Muscle of back (tissue), 11 donors: ENCODE data around the gene ADNP. TPM values are rescaled to one million over a fixed set of nuclear protein-coding genes. Genes with fewer than 3 reads are reported as not detected.

Source experiments
- DNase-seq, 3 donors: peaks; one replicate each; pipeline versions ENCODE4 v3.0.0 to v3.0.0-alpha.2; 2013
- polyA plus RNA-seq, 10 donors: library from polyadenylated mRNA; unstranded; fragments of 120-200 nt; gene quantifications; one replicate each; pipeline ENCODE4 v1.2.1, GENCODE V29; 2013; ENCODE audit not compliant: insufficient read length in 10 of 10

Gene ADNP
- polyA plus RNA-seq, 10 donors, result 46.1 to 69.9 (median 57.1) TPM

- DNase-seq, result no peak
Measured at GRCh38 chr20:50874758-50875665, 56.2 kb downstream of the ADNP start.

GRCh38 chr20:50874111-50874757 lies 57.0 kb downstream of the ADNP start:
- no peak for DNase-seq

- DNase-seq, result no peak
Measured at GRCh38 chr20:50873585-50873984, 57.7 kb downstream of the ADNP start.

- no peak for DNase-seq
Measured at GRCh38 chr20:50872560-50873425, 58.4 kb downstream of the ADNP start.

- DNase-seq, result peak; percentile 38 to 71 (median 69)
Measured at GRCh38 chr20:50870561-50871161, 60.6 kb downstream of the ADNP start.

GRCh38 chr20:50868509-50869495 lies 62.4 kb downstream of the ADNP start:
- no peak for DNase-seq

DNA sequence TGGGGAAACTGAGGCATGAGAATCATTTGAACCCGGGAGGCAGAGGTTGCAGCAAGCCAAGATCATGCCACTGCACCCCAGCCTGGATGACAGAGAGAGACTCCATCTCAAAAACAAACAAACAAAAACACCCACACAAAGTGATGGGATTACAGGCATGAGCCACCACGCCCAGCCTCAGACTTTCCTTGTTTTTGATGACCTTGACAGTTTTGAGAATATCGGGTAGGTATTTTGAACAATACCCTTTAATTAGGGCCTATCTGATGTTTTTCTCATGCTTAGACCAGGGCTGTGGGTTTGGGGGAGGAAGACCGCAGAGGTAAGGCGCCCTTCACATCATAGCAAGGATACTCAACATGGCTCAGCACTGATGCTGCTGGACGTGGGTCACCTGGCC lies 63.4 kb downstream of the ADNP start:
- DNase-seq, result no peak

GRCh38 chr20:50866831-50867230 lies 64.4 kb downstream of the ADNP start:
- DNase-seq, result no peak

- DNase-seq, result no peak
Measured at GRCh38 chr20:50866036-50866685, 65.1 kb downstream of the ADNP start.

- peak in 1 of 3 donors; percentile 19 for DNase-seq
Measured at GRCh38 chr20:50865591-50865990, 65.6 kb downstream of the ADNP start.

DNA sequence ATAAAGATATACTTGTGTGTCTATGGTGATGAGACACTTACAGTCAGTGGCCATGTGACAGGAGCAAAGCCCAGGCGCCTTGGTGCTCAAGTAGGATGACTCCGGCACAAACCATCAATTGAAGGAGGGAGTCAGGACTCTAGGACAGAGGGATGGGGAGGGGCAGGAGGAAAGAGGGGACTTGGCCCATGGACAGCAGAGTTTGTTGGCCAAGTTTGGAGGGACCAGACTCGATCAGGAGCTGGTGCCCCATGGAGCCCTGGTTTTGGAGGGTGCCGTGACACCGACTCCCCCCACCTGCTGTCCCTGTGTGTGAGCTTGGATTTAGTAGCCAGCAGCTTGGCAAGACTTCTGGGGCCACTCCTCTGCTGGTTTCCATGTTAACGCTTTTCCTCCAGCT lies 66.1 kb downstream of the ADNP start:
- DNase-seq, result no peak

DNA sequence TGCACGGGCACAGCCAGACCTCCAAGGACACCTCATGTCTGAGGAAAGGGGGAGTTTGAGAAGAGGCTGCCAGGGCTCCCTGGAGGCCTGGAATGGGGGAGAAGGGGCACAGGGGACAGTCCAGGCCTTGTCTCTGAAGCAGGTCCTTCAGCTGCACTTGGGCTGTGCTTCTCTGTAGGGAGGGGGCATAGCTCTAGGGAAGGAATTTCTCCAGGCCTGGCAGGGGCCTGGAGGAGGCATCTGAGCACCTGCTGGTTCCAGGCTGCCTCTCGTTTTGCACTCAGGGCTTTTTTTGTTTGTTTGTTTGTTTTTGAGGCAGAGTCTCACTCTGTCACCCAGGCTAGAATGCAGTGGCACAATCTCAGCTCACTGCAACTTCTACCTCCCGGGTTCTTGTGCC lies 68.7 kb downstream of the ADNP start:
- no peak for DNase-seq

DNA sequence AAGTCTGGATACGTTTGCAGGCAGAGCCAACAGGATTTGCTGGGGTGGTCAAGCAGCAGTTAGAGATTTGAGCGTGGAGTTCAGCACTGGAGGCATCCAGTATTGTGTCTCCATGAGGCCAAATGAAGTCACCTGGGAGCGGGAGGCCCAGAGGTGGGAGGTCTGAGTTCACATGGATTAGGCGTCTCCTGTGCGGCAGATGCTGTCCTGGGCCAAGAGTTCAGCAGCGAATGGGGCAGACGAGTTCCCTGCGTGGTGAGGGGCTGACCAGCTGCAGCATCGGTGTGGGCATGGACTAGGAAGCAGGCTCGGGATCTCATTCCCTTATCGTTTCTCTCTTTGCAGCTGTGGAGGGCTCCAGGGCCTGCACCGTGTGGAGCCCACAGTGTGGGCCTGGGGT lies 70.2 kb downstream of the ADNP start:
- DNase-seq, result peak in 1 of 3 donors; percentile 31

- DNase-seq, result no peak
Measured at GRCh38 chr20:50859161-50859560, 72.1 kb downstream of the ADNP start.

DNA sequence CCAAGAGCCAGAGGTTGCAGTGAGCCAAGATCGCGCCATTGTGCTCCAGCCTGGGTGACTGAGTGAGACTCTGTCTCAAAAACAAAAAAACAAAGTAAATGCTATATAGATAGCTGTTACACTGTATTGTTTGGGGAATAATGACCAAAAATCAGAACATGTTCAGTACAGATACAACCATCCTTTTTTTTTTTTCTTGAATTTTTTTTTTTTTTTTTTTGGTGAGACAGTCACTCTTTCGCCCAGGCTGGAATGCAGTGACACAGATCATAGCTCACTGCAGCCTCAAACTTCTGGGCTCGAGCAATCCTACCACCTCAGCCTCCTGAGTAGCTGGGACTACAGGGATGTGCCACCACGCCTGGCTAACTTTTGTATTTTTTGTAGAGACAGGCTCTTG lies 72.7 kb downstream of the ADNP start:
- no peak for DNase-seq

GRCh38 chr20:50857348-50857747 lies 73.9 kb downstream of the ADNP start:
- no peak for DNase-seq

DNA sequence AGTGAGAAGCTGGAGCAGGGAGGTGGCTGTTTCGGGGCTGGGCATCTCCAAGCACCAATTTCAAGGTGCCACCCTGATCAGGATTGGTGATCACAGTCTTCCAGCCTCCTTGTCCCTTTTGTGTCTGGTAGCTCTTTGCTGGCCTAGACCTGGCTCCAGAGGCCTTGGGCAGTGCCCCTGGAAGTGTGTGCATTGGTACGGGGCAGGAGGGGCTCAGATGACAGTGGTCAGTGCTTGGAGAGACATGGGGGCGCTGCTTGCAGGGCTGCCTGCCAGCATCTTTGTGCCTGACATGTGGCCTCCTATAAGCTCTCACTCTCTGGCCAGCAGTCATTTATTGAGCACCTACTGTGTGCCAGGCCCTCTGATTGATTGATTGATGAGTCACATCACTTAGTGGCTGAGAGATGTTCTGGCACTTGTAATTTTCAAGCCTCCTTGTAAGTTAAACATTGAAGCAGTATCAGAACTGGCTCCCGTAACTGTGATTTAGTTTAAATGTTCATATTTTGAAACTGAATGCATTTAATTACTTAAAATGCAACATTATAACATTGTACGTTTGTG lies 74.7 kb downstream of the ADNP start:
- DNase-seq, result no peak

DNA sequence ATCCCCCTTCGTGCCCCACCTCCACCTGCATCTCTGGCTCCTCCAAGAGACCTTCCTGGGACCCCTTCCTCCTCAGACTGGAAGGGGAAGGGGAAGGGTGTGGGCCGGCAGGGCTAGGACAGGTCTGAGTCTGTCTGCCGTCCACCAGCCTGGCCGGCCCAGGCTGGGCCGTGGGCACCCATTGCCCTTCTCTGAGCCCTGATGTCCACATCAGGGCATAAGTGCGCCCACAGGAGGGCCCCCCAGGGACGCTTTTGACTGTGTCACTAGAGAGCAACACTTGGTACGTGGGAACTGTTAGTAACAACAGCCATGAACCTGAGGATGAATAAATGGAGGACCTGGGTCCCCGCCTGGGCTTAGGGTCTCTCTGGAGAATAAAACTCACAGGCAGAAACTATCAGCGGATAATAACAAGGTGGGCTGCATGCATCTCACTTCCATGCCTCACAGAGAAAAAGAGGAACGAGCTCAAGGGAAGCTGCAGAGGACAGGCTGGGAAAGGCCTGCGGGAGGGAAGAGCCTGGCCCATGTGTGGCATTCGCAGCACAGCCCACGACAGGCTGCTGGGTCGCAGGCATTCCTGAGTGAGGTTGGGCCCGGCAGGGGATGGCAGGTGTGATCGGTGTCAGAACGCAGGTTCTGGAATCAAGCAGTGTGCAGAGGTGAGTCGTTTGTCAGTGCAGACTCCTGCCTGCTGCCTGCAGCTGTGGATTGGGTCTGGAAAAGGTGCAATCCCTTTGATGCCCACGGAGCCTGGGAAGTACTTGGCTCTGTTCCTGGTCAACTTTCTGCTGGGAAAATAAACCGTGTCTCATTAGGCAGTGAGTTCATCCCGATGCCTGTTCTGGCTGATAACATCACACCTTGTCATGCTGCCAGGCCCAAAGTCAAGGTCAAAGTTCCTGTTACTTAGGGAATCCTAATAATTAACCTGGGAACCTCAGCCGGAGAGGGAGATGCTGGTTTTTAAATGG lies 75.5 kb downstream of the ADNP start:
- no peak for DNase-seq
